ENCODE data around the gene TNFRSF25. TPM values are rescaled to one million over a fixed set of nuclear protein-coding genes. Genes with fewer than 3 reads are reported as not detected.

Gene TNFRSF25
- total RNA-seq: 11.6 TPM

GRCh38 chr1:6466023-6466422 lies at the start of gene TNFRSF25:
Gene TNFRSF25 (minus strand): TSS chr1:6466173. CDS start chr1:6466107, 66 bp downstream.
- DNase-seq: no peak

- no peak for DNase-seq
Measured at GRCh38 chr1:6515771-6516170, 49.8 kb upstream of the TNFRSF25 start.

GRCh38 chr1:6513320-6513801 lies 47.4 kb upstream of the TNFRSF25 start:
- DNase-seq: no peak

DNA sequence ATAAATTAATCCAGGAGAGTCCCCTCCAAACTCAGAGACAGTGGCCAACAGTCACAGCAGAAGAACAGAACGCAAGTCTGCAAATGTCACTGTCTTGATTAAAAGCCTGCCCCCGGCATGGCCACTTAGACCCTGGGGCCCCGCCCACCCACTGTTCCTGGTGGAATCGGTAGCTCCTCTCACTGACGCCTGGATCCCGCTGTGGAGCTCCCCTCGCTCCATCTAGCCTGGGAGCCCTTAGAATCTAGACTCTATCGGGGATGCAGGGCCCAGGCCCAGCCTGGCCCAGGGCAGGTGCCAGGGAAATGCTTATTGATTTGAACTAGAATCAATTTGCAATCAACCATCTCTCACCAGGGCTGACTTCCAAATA lies 46.9 kb upstream of the TNFRSF25 start:
- no peak for DNase-seq

GRCh38 chr1:6512245-6512907 lies 46.4 kb upstream of the TNFRSF25 start:
- no peak for DNase-seq

GRCh38 chr1:6511561-6512244 lies 45.7 kb upstream of the TNFRSF25 start:
- no peak for DNase-seq

DNA sequence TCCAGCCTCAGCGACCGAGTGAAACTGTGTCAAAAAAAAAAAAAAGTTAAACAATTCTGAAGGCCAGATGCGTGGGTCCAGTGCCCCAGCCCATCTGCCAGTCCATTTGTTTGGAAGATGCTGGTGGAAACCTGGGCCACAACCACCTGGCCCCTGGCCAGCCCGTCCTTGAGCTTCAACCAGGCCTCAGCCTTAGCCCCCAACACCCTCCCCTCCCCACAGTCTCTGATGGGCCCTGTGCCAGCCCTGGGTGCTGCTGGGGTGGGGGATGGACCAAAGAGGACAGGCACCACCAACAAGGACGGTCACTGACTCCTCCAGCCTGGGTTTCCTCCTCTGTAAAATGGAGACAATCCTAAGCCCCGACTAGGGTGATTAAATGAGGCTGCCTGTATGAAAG lies 45.1 kb upstream of the TNFRSF25 start:
- DNase-seq: no peak

- DNase-seq: no peak
Measured at GRCh38 chr1:6510493-6510892, 44.5 kb upstream of the TNFRSF25 start.

- no peak for DNase-seq
Measured at GRCh38 chr1:6509919-6510291, 43.9 kb upstream of the TNFRSF25 start.

DNA sequence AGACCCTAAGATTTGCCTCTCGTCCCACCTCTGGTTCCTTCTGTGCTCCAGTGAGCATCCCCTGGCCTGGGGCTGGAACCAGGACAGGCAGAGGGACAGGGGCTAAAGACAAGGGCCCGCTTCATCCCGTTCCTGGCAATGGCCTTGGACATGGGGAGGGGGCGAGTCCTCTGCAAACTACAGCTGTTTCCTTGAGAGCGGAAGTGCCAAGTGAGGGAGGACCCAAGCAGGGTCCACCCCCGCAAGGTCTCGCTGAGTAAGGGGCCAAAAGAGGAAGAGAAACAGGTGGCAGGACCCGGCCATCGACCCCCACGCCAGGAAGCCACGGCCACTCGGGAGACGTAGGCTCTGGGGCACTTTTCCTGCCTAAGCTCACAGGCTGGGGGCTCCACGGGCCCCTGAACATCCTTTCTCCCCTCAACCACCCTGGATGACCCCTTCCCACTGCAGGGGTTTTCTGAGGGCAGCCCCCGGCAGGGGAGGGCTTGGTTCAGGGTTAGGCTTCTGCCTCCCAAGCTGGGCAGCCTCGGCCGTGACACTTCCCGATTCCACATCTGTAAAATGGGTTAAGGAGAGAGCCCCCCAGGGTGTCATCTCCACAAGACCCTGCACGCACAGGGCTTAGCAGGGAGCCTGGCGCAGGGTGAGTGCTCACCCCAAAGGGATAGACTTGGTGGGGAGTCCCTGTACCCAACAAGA lies 43.4 kb upstream of the TNFRSF25 start:
- DNase-seq: no peak

GRCh38 chr1:6508816-6509189 lies 42.8 kb upstream of the TNFRSF25 start:
- DNase-seq: no peak

- DNase-seq: no peak
Measured at GRCh38 chr1:6508154-6508815, 42.3 kb upstream of the TNFRSF25 start.

DNA sequence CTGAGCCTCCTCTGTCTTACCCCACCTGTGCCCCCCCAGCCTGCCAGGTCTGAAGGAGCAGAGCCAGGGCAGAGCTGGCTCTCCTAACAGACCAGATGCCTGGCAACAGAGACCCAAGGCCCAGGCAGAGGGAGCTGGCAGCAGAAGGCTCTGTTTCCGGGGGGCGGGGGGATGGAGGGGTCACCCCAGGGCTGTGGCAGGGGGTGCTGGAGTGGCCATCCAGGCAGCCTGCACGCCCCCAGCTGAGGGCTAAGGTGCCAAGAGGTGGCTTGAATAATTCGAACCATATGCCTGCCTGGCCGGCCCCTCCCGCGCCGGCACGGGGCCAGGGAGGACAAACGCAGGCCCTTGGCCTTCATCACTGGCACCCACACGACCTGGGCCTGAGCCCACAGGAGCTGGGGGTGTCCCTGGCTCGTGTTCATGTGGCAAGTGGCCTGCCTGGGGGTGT lies 41.5 kb upstream of the TNFRSF25 start:
- DNase-seq: no peak

DNA sequence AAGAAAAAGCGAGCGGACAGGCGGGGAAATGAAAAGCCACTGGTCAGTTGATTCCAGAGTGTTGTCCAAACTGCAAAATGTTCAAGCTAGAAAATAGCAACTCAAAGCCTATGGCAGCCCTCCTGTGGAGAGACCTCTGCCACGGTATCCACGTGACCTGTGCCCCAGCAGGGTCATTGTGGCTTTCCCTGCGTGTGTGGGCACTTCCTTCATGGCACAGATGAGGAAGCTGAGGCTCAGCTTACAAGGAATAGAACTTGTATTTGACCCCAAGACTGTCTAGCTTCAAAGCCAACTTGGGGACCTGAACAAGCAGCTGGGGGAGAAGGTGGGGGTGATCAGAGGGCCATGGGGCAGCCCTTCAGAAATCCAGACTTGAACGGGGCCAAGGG lies 41.1 kb upstream of the TNFRSF25 start:
- no peak for DNase-seq

- no peak for DNase-seq
Measured at GRCh38 chr1:6506210-6507036, 40.5 kb upstream of the TNFRSF25 start.

GRCh38 chr1:6505367-6506209 lies 39.6 kb upstream of the TNFRSF25 start:
- no peak for DNase-seq

- DNase-seq: no peak
Measured at GRCh38 chr1:6504887-6505286, 38.9 kb upstream of the TNFRSF25 start.

GRCh38 chr1:6503884-6504602 lies 38.1 kb upstream of the TNFRSF25 start:
- no peak for DNase-seq

GRCh38 chr1:6502000-6502891 lies 36.3 kb upstream of the TNFRSF25 start:
- DNase-seq: no peak

All from skin of body (tissue), 2 donors.